ENCODE data around the gene MYPOP. TPM values are rescaled to one million over a fixed set of nuclear protein-coding genes. Genes with fewer than 3 reads are reported as not detected.
A peak's percentile ranks its signal among the peaks of the same experiment; 100 is the strongest.

MYPOP gene
- total and polyA plus RNA-seq, 9 of the 15 experiments (the other 6 are each of a cell fraction or from before 2014, with no cell fraction given), result 0.32 to 7.6 (median 1.6) TPM

DNA sequence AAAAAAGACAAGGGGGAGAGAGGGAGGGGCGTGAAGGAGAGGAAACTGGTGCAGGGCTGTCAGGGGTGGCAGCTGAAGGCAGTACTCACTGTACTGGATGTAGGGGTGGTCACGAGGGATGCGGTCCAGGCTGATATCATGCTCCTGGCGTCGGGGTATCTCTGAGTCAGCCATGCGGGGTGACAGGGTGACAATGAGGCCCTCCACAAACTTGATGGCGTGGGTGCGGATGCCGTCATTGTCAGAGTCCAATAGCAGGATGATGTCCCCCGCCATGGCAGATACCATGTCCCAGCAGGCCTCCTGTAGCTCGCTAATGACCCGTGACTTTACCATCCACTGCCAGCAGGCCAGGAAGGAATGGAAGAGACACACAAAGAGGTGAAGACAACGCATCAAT lies 54.8 kb downstream of the MYPOP start:
- Histone ChIP-seq H3K4me2 (ENCODE audit: insufficient read depth, low read length) (no peak overlapping the region), H4K20me1 (replicated peaks; ENCODE audit: control insufficient read depth, insufficient read depth, low read length) (no peaks in the 10 kb centered on the region), H3K27me3 (ENCODE audit: control insufficient read depth in 2 of 2, insufficient read depth in 2 of 2, low read length in 2 of 2) (no peaks in the 10 kb centered on the region), H3K4me1 (replicated peaks in 1 of 2; ENCODE audit: control insufficient read depth in 2 of 2, insufficient read depth in 2 of 2, low read length in 2 of 2) (no peaks in the 10 kb centered on the region), H3K79me2 (ENCODE audit: control insufficient read depth, insufficient read depth, low read length) (no peaks in the 10 kb centered on the region), H3K4me3 (no peak overlapping the region), H2AFZ (ENCODE audit: low read depth, low read length) (no peak overlapping the region), H3K9me3 (replicated peaks; ENCODE audit: control insufficient read depth, insufficient read depth, low read depth, low read length) (no peaks in the 10 kb centered on the region), H3K9me1 (ENCODE audit: control insufficient read depth, insufficient read depth, low read length) (no peaks in the 10 kb centered on the region), H3K36me3 (ENCODE audit: control insufficient read depth, insufficient read depth, low read length) (peaks cover 92% of the 10 kb centered on the region), H3K9ac (ENCODE audit: insufficient read depth in 1 of 2, low read depth in 2 of 2, low read length in 2 of 2) (no peak overlapping the region), H3K27ac (ENCODE audit: extremely low read depth, low read depth, low read length) (no peak overlapping the region)
- intact Hi-C loops (cut with micrococcal nuclease) (no loop called here), in situ Hi-C loops (cut with MboI) (no loop called here)
- FAIRE-seq (no peak), ATAC-seq (no peak), DNase-seq (ENCODE audit: extremely low read depth in 1 of 4, low spot score in 3 of 4) (no peak)
- TF ChIP-seq ETV6 (IDR thresholded peaks at IDR 0.05; ENCODE audit: borderline replicate concordance in 1 of 2, low read depth in 2 of 2, low read length in 1 of 2), result no peak
- TF ChIP-seq ETV6 (CRISPR knock-in tag; IDR thresholded peaks at IDR 0.05; ENCODE audit: borderline replicate concordance), result no peak
- no peak for TF ChIP-seq ZNF224 (CRISPR knock-in tag; IDR thresholded peaks at IDR 0.05)
- no peak for TF ChIP-seq TCF3 (CRISPR knock-in tag; IDR thresholded peaks at IDR 0.05)
- no peak for TF ChIP-seq CXXC5 (CRISPR knock-in tag; IDR thresholded peaks at IDR 0.05)
- TF ChIP-seq ZNF280A (IDR thresholded peaks at IDR 0.05; ENCODE audit: low read depth, partially characterized antibody), result no peak
- no peak for TF ChIP-seq HNRNPUL1 (IDR thresholded peaks at IDR 0.05; ENCODE audit: low read length)
- TF ChIP-seq, protein P1, sequence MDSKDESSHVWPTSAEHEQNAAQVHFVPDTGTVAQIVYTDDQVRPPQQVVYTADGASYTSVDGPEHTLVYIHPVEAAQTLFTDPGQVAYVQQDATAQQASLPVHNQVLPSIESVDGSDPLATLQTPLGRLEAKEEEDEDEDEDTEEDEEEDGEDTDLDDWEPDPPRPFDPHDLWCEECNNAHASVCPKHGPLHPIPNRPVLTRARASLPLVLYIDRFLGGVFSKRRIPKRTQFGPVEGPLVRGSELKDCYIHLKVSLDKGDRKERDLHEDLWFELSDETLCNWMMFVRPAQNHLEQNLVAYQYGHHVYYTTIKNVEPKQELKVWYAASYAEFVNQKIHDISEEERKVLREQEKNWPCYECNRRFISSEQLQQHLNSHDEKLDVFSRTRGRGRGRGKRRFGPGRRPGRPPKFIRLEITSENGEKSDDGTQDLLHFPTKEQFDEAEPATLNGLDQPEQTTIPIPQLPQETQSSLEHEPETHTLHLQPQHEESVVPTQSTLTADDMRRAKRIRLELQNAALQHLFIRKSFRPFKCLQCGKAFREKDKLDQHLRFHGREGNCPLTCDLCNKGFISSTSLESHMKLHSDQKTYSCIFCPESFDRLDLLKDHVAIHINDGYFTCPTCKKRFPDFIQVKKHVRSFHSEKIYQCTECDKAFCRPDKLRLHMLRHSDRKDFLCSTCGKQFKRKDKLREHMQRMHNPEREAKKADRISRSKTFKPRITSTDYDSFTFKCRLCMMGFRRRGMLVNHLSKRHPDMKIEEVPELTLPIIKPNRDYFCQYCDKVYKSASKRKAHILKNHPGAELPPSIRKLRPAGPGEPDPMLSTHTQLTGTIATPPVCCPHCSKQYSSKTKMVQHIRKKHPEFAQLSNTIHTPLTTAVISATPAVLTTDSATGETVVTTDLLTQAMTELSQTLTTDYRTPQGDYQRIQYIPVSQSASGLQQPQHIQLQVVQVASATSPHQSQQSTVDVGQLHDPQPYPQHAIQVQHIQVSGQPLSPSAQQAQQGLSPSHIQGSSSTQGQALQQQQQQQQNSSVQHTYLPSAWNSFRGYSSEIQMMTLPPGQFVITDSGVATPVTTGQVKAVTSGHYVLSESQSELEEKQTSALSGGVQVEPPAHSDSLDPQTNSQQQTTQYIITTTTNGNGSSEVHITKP (IDR thresholded peaks at IDR 0.05; ENCODE audit: partially characterized antibody), result peak; percentile 48
- TF ChIP-seq, protein P2, sequence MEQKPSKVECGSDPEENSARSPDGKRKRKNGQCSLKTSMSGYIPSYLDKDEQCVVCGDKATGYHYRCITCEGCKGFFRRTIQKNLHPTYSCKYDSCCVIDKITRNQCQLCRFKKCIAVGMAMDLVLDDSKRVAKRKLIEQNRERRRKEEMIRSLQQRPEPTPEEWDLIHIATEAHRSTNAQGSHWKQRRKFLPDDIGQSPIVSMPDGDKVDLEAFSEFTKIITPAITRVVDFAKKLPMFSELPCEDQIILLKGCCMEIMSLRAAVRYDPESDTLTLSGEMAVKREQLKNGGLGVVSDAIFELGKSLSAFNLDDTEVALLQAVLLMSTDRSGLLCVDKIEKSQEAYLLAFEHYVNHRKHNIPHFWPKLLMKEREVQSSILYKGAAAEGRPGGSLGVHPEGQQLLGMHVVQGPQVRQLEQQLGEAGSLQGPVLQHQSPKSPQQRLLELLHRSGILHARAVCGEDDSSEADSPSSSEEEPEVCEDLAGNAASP (IDR thresholded peaks at IDR 0.05), result no peak
- no TSS peak for BruUV-seq (replicated peaks)
- ChIA-PET POLR2A (interaction anchor here (0.7 kb wide), 1 partner anchor 23 kb away, joined by 3 read pairs; no protein-coding TSS in a partner anchor), CTCF (ENCODE audit: low intra/inter-chr PET ratio) (interaction anchor here (0.5 kb wide), 1 partner anchor 36 kb away, joined by 3 read pairs; no protein-coding TSS in a partner anchor)
- WGBS (ENCODE audit: insufficient coverage, low coverage, missing lambda C conversion rate), result 93% methylated on average over 13 of the region's 13 CpGs
